ENCODE results near the gene ETS1.

- TF ChIP-seq POLR2A (IDR thresholded peaks at IDR 0.05) (no peak), CTCF (IDR thresholded peaks at IDR 0.05 in 4 of 5, conservative IDR thresholded peaks at IDR 0.05 in 1 of 5) (no peak)
These were observed 63.2 kb downstream of the ETS1 start for GRCh38 chr11:128524172-128524571.

All from gastrocnemius medialis (tissue), 4 donors.